ENCODE results near the gene GRK4. TPM values are rescaled to one million over a fixed set of nuclear protein-coding genes. Genes with fewer than 3 reads are reported as not detected.

The GRK4 gene
- total RNA-seq, 4 donors from 2014 or later: 0.95 to 17.3 (median 1.5) TPM

- DNase-seq: peak in 2 of 3 donors; percentile 46
- peaks cover 0 to 61% (median 0%) of the 10 kb centered on the region in 3 donors for H3K36me3 ChIP-seq
- H3K27ac ChIP-seq: peak overlapping the region in 2 of 4 donors; percentile 85
- TF ChIP-seq CTCF (IDR thresholded peaks at IDR 0.05) (no peak), POLR2A (IDR thresholded peaks at IDR 0.05) (no peak)
- peaks cover 0 to 33% (median 28%) of the 10 kb centered on the region in 4 donors for H3K4me1 ChIP-seq
- no peaks in the 10 kb centered on the region for H3K27me3 ChIP-seq
- H3K9me3 ChIP-seq: no peaks in the 10 kb centered on the region
- no peak overlapping the region for H3K4me3 ChIP-seq
These were observed 33.1 kb upstream of the GRK4 start for GRCh38 chr4:2930135-2930757.

- Histone ChIP-seq H3K27ac (peak overlapping the region; percentile 60 to 89 (median 85)), H3K4me3 (no peak overlapping the region), H3K9me3 (no peaks in the 10 kb centered on the region), H3K27me3 (no peaks in the 10 kb centered on the region), H3K4me1 (peaks cover 0 to 39% (median 31%) of the 10 kb centered on the region in 4 donors), H3K36me3 (peaks cover 0 to 54% (median 0%) of the 10 kb centered on the region in 3 donors)
- peak in 2 of 3 donors; percentile 47 to 51 for DNase-seq
- TF ChIP-seq POLR2A (IDR thresholded peaks at IDR 0.05) (no peak), CTCF (IDR thresholded peaks at IDR 0.05) (peak in 2 of 6 experiments; percentile 24 to 25)
These were observed 32.4 kb upstream of the GRK4 start for GRCh38 chr4:2930758-2931511.

- peak; percentile 64 to 91 (median 88) for DNase-seq
- Histone ChIP-seq H3K36me3 (peaks cover 0 to 46% (median 0%) of the 10 kb centered on the region in 3 donors), H3K27ac (peak overlapping the region; percentile 60 to 89 (median 85))
These were observed 31.7 kb upstream of the GRK4 start for GRCh38 chr4:2931512-2932301.

GRCh38 chr4:2932321-2932950 lies 30.9 kb upstream of the GRK4 start:
- Histone ChIP-seq H3K36me3 (peaks cover 0 to 39% (median 0%) of the 10 kb centered on the region in 3 donors), H3K4me1 (peaks cover 0 to 48% (median 35%) of the 10 kb centered on the region in 4 donors), H3K27me3 (no peaks in the 10 kb centered on the region), H3K4me3 (no peak overlapping the region), H3K9me3 (no peaks in the 10 kb centered on the region), H3K27ac (peak overlapping the region; percentile 60 to 89 (median 85))
- TF ChIP-seq POLR2A (IDR thresholded peaks at IDR 0.05) (no peak), CTCF (IDR thresholded peaks at IDR 0.05) (no peak)
- peak in 2 of 3 donors; percentile 49 to 54 for DNase-seq

More at GRCh38 chr4:2931512-2932301, 31.7 kb upstream of the GRK4 start:
- Histone ChIP-seq H3K4me1 (peaks cover 0 to 47% (median 35%) of the 10 kb centered on the region in 4 donors), H3K27me3 (no peaks in the 10 kb centered on the region), H3K9me3 (no peaks in the 10 kb centered on the region), H3K4me3 (peak overlapping the region in 1 of 4 donors; percentile 15)
- TF ChIP-seq POLR2A (IDR thresholded peaks at IDR 0.05) (no peak), CTCF (IDR thresholded peaks at IDR 0.05) (peak in 3 of 6 experiments; percentile 3 to 34 (median 14))
